Ramos (cell line): ENCODE data around the gene TRMO.
"Not testable (repeated sequence)": the region's sequence is repeated elsewhere in the genome, so short reads cannot be mapped to it uniquely, and the experiment has no call there.

Experiments
- in situ Hi-C: fragments of 300-500 bp; cut with MboI; formaldehyde crosslinking; loops from one replicate; pipeline ENCODE4 v1.14.3; 2022; ENCODE audit warnings: low sequenced_read_pairs; ENCODE audit not compliant: unreplicated experiment

TRMO gene

GRCh38 chr9:97921959-97922724 lies at the start of gene TRMO:
Gene TRMO, minus strand, starts transcription at chr9:97922500. Its CDS starts 7 bp downstream, at chr9:97922493.
- in situ Hi-C loops: loop anchor here (25.0 kb wide), 2 partner anchors 340 to 865 kb away; partner anchors contain the start of genes ANKS6 and TBC1D2

- in situ Hi-C loops: no loop called here
Observed at GRCh38 chr9:97970165-97970564, 47.9 kb upstream of the TRMO start.

GRCh38 chr9:97969014-97969413 lies 46.7 kb upstream of the TRMO start:
- in situ Hi-C loops: no loop called here

GRCh38 chr9:97966493-97966892 lies 44.2 kb upstream of the TRMO start:
- in situ Hi-C loops: no loop called here

GRCh38 chr9:97964901-97965300 lies 42.6 kb upstream of the TRMO start:
- in situ Hi-C loops: no loop called here

GRCh38 chr9:97963232-97963631 lies 40.9 kb upstream of the TRMO start:
- in situ Hi-C loops: no loop called here

GRCh38 chr9:97962575-97962974 lies 40.3 kb upstream of the TRMO start:
- in situ Hi-C loops: no loop called here

GRCh38 chr9:97962136-97962535 lies 39.8 kb upstream of the TRMO start:
- in situ Hi-C loops: no loop called here

GRCh38 chr9:97961361-97961760 lies 39.1 kb upstream of the TRMO start:
- in situ Hi-C loops: no loop called here

GRCh38 chr9:97960678-97961328 lies 38.5 kb upstream of the TRMO start:
- in situ Hi-C loops: not testable (repeated sequence)

- in situ Hi-C loops: no loop called here
Observed at GRCh38 chr9:97959585-97959984, 37.3 kb upstream of the TRMO start.

- in situ Hi-C loops: no loop called here
Observed at GRCh38 chr9:97958812-97959511, 36.7 kb upstream of the TRMO start.

- in situ Hi-C loops: no loop called here
Observed at GRCh38 chr9:97956331-97956730, 34.0 kb upstream of the TRMO start.

- in situ Hi-C loops: no loop called here
Observed at GRCh38 chr9:97954550-97954989, 32.3 kb upstream of the TRMO start.

GRCh38 chr9:97950873-97951272 lies 28.6 kb upstream of the TRMO start:
- in situ Hi-C loops: not testable (repeated sequence)

- in situ Hi-C loops: not testable (repeated sequence)
Observed at GRCh38 chr9:97947094-97947493, 24.8 kb upstream of the TRMO start.

- in situ Hi-C loops: not testable (repeated sequence)
Observed at GRCh38 chr9:97945470-97945869, 23.2 kb upstream of the TRMO start.

- in situ Hi-C loops: no loop called here
Observed at GRCh38 chr9:97944612-97945011, 22.3 kb upstream of the TRMO start.

- in situ Hi-C loops: no loop called here
Observed at GRCh38 chr9:97943308-97943855, 21.1 kb upstream of the TRMO start.

GRCh38 chr9:97941323-97941722 lies 19.0 kb upstream of the TRMO start:
- in situ Hi-C loops: no loop called here

GRCh38 chr9:97940741-97941140 lies 18.4 kb upstream of the TRMO start:
- in situ Hi-C loops: no loop called here
